CD4-positive, CD25-positive, alpha-beta regulatory T cell (primary cell): ENCODE measurements around the gene NPTXR. TPM values are rescaled to one million over a fixed set of nuclear protein-coding genes. Genes with fewer than 3 reads are reported as not detected.

Experiments used
- ATAC-seq, 2 donors: fragments of 150-1000 bp; cut with Tn5 transposase; one replicate each; pipeline ENCODE4 v1.10.0; 2021; ENCODE audit warnings: low read depth in 2 of 2, moderate number of reproducible peaks in 2 of 2, moderate library complexity in 1 of 2
- DNase-seq, 3 donors: peaks; one replicate each; pipeline versions ENCODE4 v3.0.0 to v3.0.0-alpha.2; 2012 to 2022; ENCODE audit warnings: mixed read lengths in 1 of 3
- H3K27ac ChIP-seq: one replicate; pipeline ENCODE4 v1.7.0; 2013; ENCODE audit warnings: mild to moderate bottlenecking, low read length; ENCODE audit not compliant: insufficient read depth, poor library complexity, severe bottlenecking
- H3K27me3 ChIP-seq: one replicate; pipeline ENCODE4 v1.7.0; 2013; ENCODE audit warnings: low read length; ENCODE audit not compliant: control insufficient read depth, insufficient read depth
- H3K36me3 ChIP-seq: one replicate; pipeline ENCODE4 v1.7.0; 2013; ENCODE audit warnings: mild to moderate bottlenecking, low read length, moderate library complexity; ENCODE audit not compliant: control insufficient read depth, insufficient read depth
- H3K4me1 ChIP-seq: 2 replicates; pipeline ENCODE4 v1.7.0; 2013; ENCODE audit warnings: mild to moderate bottlenecking, low read length; ENCODE audit not compliant: insufficient read depth, control insufficient read depth, poor library complexity, severe bottlenecking
- H3K4me3 ChIP-seq: one replicate; pipeline ENCODE4 v1.7.0; 2013; ENCODE audit warnings: low read depth, mild to moderate bottlenecking, low read length, moderate library complexity
- H3K9me3 ChIP-seq, 2 experiments: 1 replicate in 1 of 2; 2 replicates in 1 of 2; pipeline ENCODE4 v1.7.0; 2013; ENCODE audit warnings: low read length in 2 of 2, mild to moderate bottlenecking in 1 of 2, moderate library complexity in 1 of 2; ENCODE audit not compliant: control insufficient read depth in 2 of 2
- H3K27ac Mint-ChIP-seq, 3 donors: one replicate each; pipeline ENCODE4 v1.8.0; 2020 to 2022; ENCODE audit warnings: mild to moderate bottlenecking in 3 of 3, mixed read lengths in 3 of 3, moderate library complexity in 2 of 3
- H3K27me3 Mint-ChIP-seq: one replicate; pipeline ENCODE4 v1.8.0; 2022; ENCODE audit warnings: mild to moderate bottlenecking, mixed read lengths
- H3K36me3 Mint-ChIP-seq: one replicate; pipeline ENCODE4 v1.8.0; 2020; ENCODE audit warnings: mixed read lengths
- H3K4me1 Mint-ChIP-seq, 4 donors: one replicate each; pipeline ENCODE4 v1.8.0; 2020 to 2022; ENCODE audit warnings: mixed read lengths in 4 of 4, mild to moderate bottlenecking in 1 of 4
- H3K4me3 Mint-ChIP-seq, 4 donors: one replicate each; pipeline ENCODE4 v1.8.0; 2020 to 2022; ENCODE audit warnings: mild to moderate bottlenecking in 4 of 4, mixed read lengths in 4 of 4, moderate library complexity in 3 of 4
- H3K9me3 Mint-ChIP-seq, 7 donors: one replicate each; pipeline ENCODE4 v1.8.0; 2020 to 2022; ENCODE audit warnings: mixed read lengths in 7 of 7, mild to moderate bottlenecking in 3 of 7, moderate library complexity in 2 of 7
- polyA plus RNA-seq, 4 donors: library from polyadenylated mRNA; unstranded; fragments of 300-500 nt; fragmentation: Illumina TruSeq; gene quantifications; one replicate each; pipeline ENCODE4 v1.2.3, GENCODE V29; 2021
- total RNA-seq: library from RNA; stranded (reverse); gene quantifications from one replicate; pipeline ENCODE4 v1.2.3, GENCODE V29; 2022

Gene NPTXR
- total and polyA plus RNA-seq, 5 donors from 2014 or later: 0.32 to 1.3 (median 0.50) TPM; not detected in 1

- H3K27ac ChIP-seq: peak overlapping the region; percentile 69
- ATAC-seq (peak; percentile 0 to 3), DNase-seq (peak; percentile 18 to 40 (median 35))
- no peaks in the 10 kb centered on the region for H3K36me3 Mint-ChIP-seq
- H3K27ac Mint-ChIP-seq: peak overlapping the region; percentile 82 to 95 (median 90)
- peaks cover 4% of the 10 kb centered on the region for H3K27me3 Mint-ChIP-seq
- H3K4me1 ChIP-seq: peaks cover 55% of the 10 kb centered on the region
- no peaks in the 10 kb centered on the region for H3K9me3 ChIP-seq
- no peaks in the 10 kb centered on the region for H3K9me3 Mint-ChIP-seq
- H3K27me3 ChIP-seq: no peaks in the 10 kb centered on the region
- peaks cover 13 to 58% (median 28%) of the 10 kb centered on the region in 4 donors for H3K4me1 Mint-ChIP-seq
- peaks cover 10% of the 10 kb centered on the region for H3K36me3 ChIP-seq
- peak overlapping the region; percentile 41 for H3K4me3 ChIP-seq
- peak overlapping the region; percentile 89 to 98 (median 92) for H3K4me3 Mint-ChIP-seq
These were observed 27.7 kb upstream of the NPTXR start for GRCh38 chr22:38871360-38872171.

- no peaks in the 10 kb centered on the region for H3K27me3 ChIP-seq
- peak in 1 of 3 donors; percentile 16 for DNase-seq
- H3K27ac Mint-ChIP-seq: peak overlapping the region; percentile 82 to 95 (median 90)
- peak overlapping the region; percentile 89 to 98 (median 90) for H3K4me3 Mint-ChIP-seq
- peak overlapping the region; percentile 69 for H3K27ac ChIP-seq
- peaks cover 10% of the 10 kb centered on the region for H3K36me3 ChIP-seq
- peak overlapping the region; percentile 72 for H3K4me3 ChIP-seq
- H3K36me3 Mint-ChIP-seq: no peaks in the 10 kb centered on the region
- no peaks in the 10 kb centered on the region for H3K9me3 Mint-ChIP-seq
- H3K4me1 ChIP-seq: peaks cover 55% of the 10 kb centered on the region
- H3K27me3 Mint-ChIP-seq: peaks cover 4% of the 10 kb centered on the region
- H3K4me1 Mint-ChIP-seq: peaks cover 13 to 58% (median 28%) of the 10 kb centered on the region in 4 donors
- ATAC-seq: no peak
- H3K9me3 ChIP-seq: no peaks in the 10 kb centered on the region
These were observed 27.0 kb upstream of the NPTXR start for GRCh38 chr22:38870791-38871359.

GRCh38 chr22:38870312-38870741 is 26.5 kb upstream of the NPTXR start:
- peak; percentile 76 to 87 (median 78) for DNase-seq
- no peaks in the 10 kb centered on the region for H3K9me3 Mint-ChIP-seq
- Histone ChIP-seq H3K27ac (peak overlapping the region; percentile 69), H3K9me3 (no peaks in the 10 kb centered on the region), H3K4me3 (peak overlapping the region; percentile 72), H3K27me3 (no peaks in the 10 kb centered on the region), H3K36me3 (peaks cover 13% of the 10 kb centered on the region), H3K4me1 (peaks cover 55% of the 10 kb centered on the region)
- peak; percentile 43 to 44 for ATAC-seq
- H3K27me3 Mint-ChIP-seq: peaks cover 4% of the 10 kb centered on the region
- H3K27ac Mint-ChIP-seq: peak overlapping the region; percentile 82 to 95 (median 90)
- peaks cover 13 to 58% (median 28%) of the 10 kb centered on the region in 4 donors for H3K4me1 Mint-ChIP-seq
- peak overlapping the region; percentile 89 to 98 (median 90) for H3K4me3 Mint-ChIP-seq
- no peaks in the 10 kb centered on the region for H3K36me3 Mint-ChIP-seq

- Histone ChIP-seq H3K36me3 (peaks cover 19% of the 10 kb centered on the region), H3K4me3 (peak overlapping the region; percentile 72), H3K4me1 (peaks cover 55% of the 10 kb centered on the region), H3K27ac (peak overlapping the region; percentile 55), H3K9me3 (no peaks in the 10 kb centered on the region), H3K27me3 (no peaks in the 10 kb centered on the region)
- H3K27me3 Mint-ChIP-seq: peaks cover 4% of the 10 kb centered on the region
- H3K36me3 Mint-ChIP-seq: no peaks in the 10 kb centered on the region
- no peaks in the 10 kb centered on the region for H3K9me3 Mint-ChIP-seq
- ATAC-seq (no peak), DNase-seq (no peak)
- H3K4me1 Mint-ChIP-seq: peaks cover 13 to 52% (median 28%) of the 10 kb centered on the region in 4 donors
- H3K4me3 Mint-ChIP-seq: peak overlapping the region; percentile 89 to 98 (median 90)
- H3K27ac Mint-ChIP-seq: peak overlapping the region; percentile 82 to 95 (median 90)
These were observed 25.8 kb upstream of the NPTXR start for GRCh38 chr22:38869663-38870062.

- Histone ChIP-seq H3K27me3 (no peaks in the 10 kb centered on the region), H3K9me3 (no peaks in the 10 kb centered on the region), H3K4me1 (peaks cover 50% of the 10 kb centered on the region), H3K4me3 (no peak overlapping the region), H3K27ac (no peak overlapping the region), H3K36me3 (peaks cover 19% of the 10 kb centered on the region)
- H3K27me3 Mint-ChIP-seq: peaks cover 4% of the 10 kb centered on the region
- H3K4me3 Mint-ChIP-seq: peak overlapping the region in 3 of 4 donors; percentile 36 to 83 (median 56)
- peak overlapping the region in 2 of 3 donors; percentile 38 to 71 for H3K27ac Mint-ChIP-seq
- H3K4me1 Mint-ChIP-seq: peaks cover 9 to 49% (median 25%) of the 10 kb centered on the region in 4 donors
- peak; percentile 28 to 38 for ATAC-seq
- DNase-seq: peak; percentile 71 to 76 (median 72)
- H3K9me3 Mint-ChIP-seq: no peaks in the 10 kb centered on the region
- H3K36me3 Mint-ChIP-seq: no peaks in the 10 kb centered on the region
These were observed 25.1 kb upstream of the NPTXR start for GRCh38 chr22:38868886-38869381.

DNA sequence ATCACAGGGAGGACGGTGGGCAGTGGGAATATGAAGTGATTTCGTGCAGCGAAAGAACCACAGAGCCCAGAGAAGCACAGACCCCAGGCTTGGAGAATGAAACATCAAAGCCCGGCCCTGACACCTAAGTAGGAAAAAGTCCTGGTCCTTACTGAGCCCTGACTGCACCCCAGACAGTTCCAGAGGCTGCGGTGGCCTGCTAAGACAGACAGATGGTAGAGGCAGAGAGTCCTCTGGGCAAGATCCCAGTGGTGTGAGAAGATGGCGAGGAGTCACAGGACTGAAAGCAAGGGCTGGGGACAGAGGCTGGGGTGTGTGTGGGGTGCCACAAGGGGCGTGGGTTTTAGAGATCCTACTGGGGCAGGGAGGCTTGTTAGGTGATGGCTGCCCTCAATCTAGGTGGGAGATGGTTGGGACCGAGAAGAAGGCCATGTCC is 24.5 kb upstream of the NPTXR start:
- peaks cover 4 to 43% (median 21%) of the 10 kb centered on the region in 4 donors for H3K4me1 Mint-ChIP-seq
- no peak overlapping the region for H3K4me3 ChIP-seq
- no peaks in the 10 kb centered on the region for H3K9me3 Mint-ChIP-seq
- peaks cover 3% of the 10 kb centered on the region for H3K27me3 Mint-ChIP-seq
- DNase-seq (no peak), ATAC-seq (no peak)
- peaks cover 19% of the 10 kb centered on the region for H3K36me3 ChIP-seq
- no peaks in the 10 kb centered on the region for H3K36me3 Mint-ChIP-seq
- H3K27ac Mint-ChIP-seq: peak overlapping the region in 1 of 3 donors; percentile 38
- no peaks in the 10 kb centered on the region for H3K27me3 ChIP-seq
- no peaks in the 10 kb centered on the region for H3K9me3 ChIP-seq
- H3K4me3 Mint-ChIP-seq: peak overlapping the region in 1 of 4 donors; percentile 83
- H3K27ac ChIP-seq: peak overlapping the region; percentile 11
- H3K4me1 ChIP-seq: peaks cover 44% of the 10 kb centered on the region

- Mint-ChIP-seq H3K4me3 (peak overlapping the region in 1 of 4 donors; percentile 83), H3K36me3 (no peaks in the 10 kb centered on the region), H3K27me3 (no peaks in the 10 kb centered on the region), H3K4me1 (peaks cover 2 to 43% (median 18%) of the 10 kb centered on the region in 4 donors), H3K27ac (no peak overlapping the region), H3K9me3 (no peaks in the 10 kb centered on the region)
- Histone ChIP-seq H3K4me1 (peaks cover 37% of the 10 kb centered on the region), H3K9me3 (no peaks in the 10 kb centered on the region), H3K36me3 (peaks cover 19% of the 10 kb centered on the region), H3K4me3 (no peak overlapping the region), H3K27me3 (no peaks in the 10 kb centered on the region), H3K27ac (no peak overlapping the region)
- DNase-seq: no peak
- no peak for ATAC-seq
These were observed 23.9 kb upstream of the NPTXR start for GRCh38 chr22:38867471-38868285.
